Measurements from ENCODE around the gene DIPK1A. TPM values are rescaled to one million over a fixed set of nuclear protein-coding genes. Genes with fewer than 3 reads are reported as not detected.

DIPK1A gene
- total RNA-seq, 1 donor from 2014 or later: 3.9 TPM

DNA sequence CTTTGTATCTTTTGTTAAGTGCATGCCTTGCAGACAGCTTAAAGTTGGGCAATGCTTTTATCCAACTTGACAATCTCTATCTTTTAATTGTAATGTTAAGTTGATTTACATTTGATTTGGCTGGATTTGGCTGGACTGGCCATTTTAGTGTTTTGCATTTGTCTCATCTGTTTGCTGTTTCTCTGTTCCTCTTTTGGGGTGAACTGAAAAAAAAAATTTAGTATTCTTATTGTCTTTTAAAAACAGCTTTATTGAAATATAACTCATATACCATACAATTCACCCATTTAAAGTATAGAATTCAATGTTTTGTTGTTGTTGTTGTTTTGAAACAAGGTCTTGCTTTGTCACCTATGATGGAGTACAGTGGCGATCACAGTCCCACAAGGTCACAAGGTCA lies 34.4 kb downstream of the DIPK1A start:
- Mint-ChIP-seq H3K27me3 (ENCODE audit: unreplicated experiment) (peaks cover 3% of the 10 kb centered on the region), H3K4me3 (ENCODE audit: unreplicated experiment) (no peak overlapping the region), H3K4me1 (ENCODE audit: unreplicated experiment) (peaks cover 8% of the 10 kb centered on the region), H3K9me3 (ENCODE audit: unreplicated experiment) (no peaks in the 10 kb centered on the region), H3K36me3 (ENCODE audit: low read depth, unreplicated experiment) (no peaks in the 10 kb centered on the region), H3K27ac (ENCODE audit: unreplicated experiment) (no peak overlapping the region)
- TF ChIP-seq, protein P1, sequence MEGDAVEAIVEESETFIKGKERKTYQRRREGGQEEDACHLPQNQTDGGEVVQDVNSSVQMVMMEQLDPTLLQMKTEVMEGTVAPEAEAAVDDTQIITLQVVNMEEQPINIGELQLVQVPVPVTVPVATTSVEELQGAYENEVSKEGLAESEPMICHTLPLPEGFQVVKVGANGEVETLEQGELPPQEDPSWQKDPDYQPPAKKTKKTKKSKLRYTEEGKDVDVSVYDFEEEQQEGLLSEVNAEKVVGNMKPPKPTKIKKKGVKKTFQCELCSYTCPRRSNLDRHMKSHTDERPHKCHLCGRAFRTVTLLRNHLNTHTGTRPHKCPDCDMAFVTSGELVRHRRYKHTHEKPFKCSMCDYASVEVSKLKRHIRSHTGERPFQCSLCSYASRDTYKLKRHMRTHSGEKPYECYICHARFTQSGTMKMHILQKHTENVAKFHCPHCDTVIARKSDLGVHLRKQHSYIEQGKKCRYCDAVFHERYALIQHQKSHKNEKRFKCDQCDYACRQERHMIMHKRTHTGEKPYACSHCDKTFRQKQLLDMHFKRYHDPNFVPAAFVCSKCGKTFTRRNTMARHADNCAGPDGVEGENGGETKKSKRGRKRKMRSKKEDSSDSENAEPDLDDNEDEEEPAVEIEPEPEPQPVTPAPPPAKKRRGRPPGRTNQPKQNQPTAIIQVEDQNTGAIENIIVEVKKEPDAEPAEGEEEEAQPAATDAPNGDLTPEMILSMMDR (IDR thresholded peaks at IDR 0.05; ENCODE audit: unreplicated experiment): no peak
- no peak for DNase-seq (ENCODE audit: low spot score)

DNA sequence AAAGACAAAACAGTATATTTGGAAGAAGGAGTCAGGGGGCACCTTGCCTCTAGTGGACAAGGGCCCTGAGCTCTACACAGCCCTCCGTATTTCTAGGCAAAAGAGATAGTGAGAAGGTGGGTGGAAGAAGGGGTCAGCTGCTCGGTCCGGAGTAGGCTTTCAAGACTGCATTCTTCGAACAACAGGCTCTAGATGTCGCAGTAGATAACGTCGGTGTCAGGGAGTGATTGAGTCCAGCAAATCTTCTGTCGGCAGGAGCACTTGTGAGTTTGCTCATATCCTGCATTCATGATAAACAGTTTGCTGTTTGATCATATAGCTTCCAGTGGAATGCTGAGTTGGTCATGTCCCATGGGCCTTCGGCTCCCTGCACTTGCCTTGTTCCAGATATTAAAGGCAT lies 36.8 kb downstream of the DIPK1A start:
- no peak for DNase-seq (ENCODE audit: low spot score)

DNA sequence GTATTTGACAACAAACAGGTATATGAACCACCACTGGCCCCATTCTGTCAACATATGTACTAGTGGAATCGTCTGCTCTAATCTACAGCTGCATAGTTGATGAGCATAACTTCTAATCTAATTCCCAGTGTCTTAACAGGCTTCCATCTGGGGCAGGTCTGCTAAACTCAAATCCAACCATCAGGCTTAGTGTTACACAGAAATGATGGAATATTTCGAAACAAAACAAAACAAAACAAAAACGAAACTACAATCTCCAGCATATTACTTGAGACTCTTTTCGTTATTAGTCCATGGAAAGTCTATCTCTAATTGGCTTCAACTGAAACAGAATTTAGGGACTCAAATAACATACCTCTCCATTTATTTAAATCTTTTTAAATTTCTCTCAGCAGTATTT lies 37.6 kb downstream of the DIPK1A start:
- Mint-ChIP-seq H3K9me3 (ENCODE audit: unreplicated experiment) (no peaks in the 10 kb centered on the region), H3K27me3 (ENCODE audit: unreplicated experiment) (peaks cover 3% of the 10 kb centered on the region), H3K4me1 (ENCODE audit: unreplicated experiment) (no peaks in the 10 kb centered on the region), H3K4me3 (ENCODE audit: unreplicated experiment) (no peak overlapping the region), H3K27ac (ENCODE audit: unreplicated experiment) (no peak overlapping the region), H3K36me3 (ENCODE audit: low read depth, unreplicated experiment) (no peaks in the 10 kb centered on the region)
- no peak for DNase-seq (ENCODE audit: low spot score)
- TF ChIP-seq, protein P1 (IDR thresholded peaks at IDR 0.05; ENCODE audit: unreplicated experiment): no peak

More for the DNA sequence above, 36.8 kb downstream of the DIPK1A start:
- H3K4me1 Mint-ChIP-seq (ENCODE audit: unreplicated experiment): peaks cover 6% of the 10 kb centered on the region
- H3K27me3 Mint-ChIP-seq (ENCODE audit: unreplicated experiment): peaks cover 3% of the 10 kb centered on the region
- no peak overlapping the region for H3K27ac Mint-ChIP-seq (ENCODE audit: unreplicated experiment)
- H3K36me3 Mint-ChIP-seq (ENCODE audit: low read depth, unreplicated experiment): no peaks in the 10 kb centered on the region
- no peaks in the 10 kb centered on the region for H3K9me3 Mint-ChIP-seq (ENCODE audit: unreplicated experiment)
- TF ChIP-seq, protein P1 (IDR thresholded peaks at IDR 0.05; ENCODE audit: unreplicated experiment): no peak
- no peak overlapping the region for H3K4me3 Mint-ChIP-seq (ENCODE audit: unreplicated experiment)

DNA sequence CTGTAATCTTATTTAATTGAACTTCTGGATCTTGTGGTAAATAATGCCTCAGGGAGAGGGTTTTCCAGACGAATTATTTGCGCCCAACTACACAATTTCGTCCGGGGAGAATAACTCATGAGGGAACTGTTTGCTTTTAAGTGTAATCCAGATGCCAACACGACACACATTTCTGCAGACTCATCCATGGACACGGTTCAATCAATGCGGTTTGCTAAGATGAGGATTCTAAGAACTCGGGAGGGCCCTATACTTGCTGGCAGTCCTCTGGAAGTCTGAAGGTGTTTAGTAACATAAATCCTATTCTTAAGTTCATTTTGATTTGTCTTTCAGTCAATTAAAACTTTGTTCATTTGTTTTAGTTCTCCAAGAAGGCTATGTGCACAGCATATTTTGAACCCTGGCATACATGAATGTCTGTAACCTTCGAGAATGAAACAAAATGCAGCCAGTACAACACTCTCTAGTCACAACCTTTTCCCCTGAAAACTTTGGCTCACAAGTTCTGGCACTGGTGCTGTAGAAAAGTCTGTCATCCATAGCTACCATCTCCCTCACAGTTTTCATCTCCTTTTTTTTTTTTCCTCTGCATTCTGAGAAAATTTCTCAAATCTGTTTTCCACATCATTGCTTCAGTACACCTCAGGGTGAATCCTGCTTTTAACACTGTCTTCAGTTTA lies 38.8 kb downstream of the DIPK1A start:
- DNase-seq (ENCODE audit: low spot score): no peak
- Mint-ChIP-seq H3K9me3 (ENCODE audit: unreplicated experiment) (no peaks in the 10 kb centered on the region), H3K27me3 (ENCODE audit: unreplicated experiment) (peaks cover 3% of the 10 kb centered on the region), H3K4me3 (ENCODE audit: unreplicated experiment) (no peak overlapping the region), H3K36me3 (ENCODE audit: low read depth, unreplicated experiment) (no peaks in the 10 kb centered on the region), H3K4me1 (ENCODE audit: unreplicated experiment) (no peaks in the 10 kb centered on the region), H3K27ac (ENCODE audit: unreplicated experiment) (no peak overlapping the region)
- TF ChIP-seq, protein P1 (IDR thresholded peaks at IDR 0.05; ENCODE audit: unreplicated experiment): no peak

Data from endothelial cell (in vitro differentiated cells).